ENCODE results near the gene PEX6. TPM values are rescaled to one million over a fixed set of nuclear protein-coding genes. Genes with fewer than 3 reads are reported as not detected.

PEX6 gene
- total RNA-seq, 1 donor from 2014 or later: 33.3 TPM

DNA sequence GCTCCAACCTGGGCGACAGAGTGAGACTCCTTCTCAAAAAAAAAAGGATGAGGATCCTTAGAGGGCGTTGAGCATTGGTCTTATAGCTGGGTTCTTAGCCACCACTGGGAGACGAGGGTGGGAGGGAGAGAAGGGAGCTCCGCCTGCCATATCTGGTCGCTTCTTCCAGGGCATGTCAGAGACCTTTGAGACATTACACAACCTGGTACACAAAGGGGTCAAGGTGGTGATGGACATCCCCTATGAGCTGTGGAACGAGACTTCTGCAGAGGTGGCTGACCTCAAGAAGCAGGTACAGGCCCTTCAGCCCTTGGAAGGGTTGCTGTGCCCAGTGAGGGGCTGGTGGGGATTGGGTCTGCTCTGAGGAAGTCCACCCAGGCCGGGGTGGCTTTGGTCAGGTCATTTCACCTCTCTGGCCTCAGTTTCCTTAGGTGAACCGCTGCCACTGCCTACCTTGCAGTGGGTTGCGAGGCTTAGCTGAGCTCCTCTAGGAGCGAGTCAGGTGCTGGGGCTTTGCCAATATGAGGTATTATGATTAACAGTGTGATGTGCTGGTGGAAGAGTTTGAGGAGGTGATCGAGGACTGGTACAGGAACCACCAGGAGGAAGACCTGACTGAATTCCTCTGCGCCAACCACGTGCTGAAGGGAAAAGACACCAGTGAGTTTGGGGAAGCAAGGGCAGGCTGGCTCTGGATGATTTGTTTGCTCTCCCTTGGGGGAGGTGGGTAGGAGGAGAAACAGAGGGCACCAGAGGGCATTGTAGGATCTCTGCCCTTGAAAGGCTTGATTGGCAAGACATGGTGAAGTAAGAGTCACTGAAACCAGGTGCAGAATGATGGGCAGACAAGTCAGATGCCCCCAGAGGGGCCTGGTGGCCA, 41.2 kb downstream of the PEX6 start:
- Histone ChIP-seq H3K36me3 (peaks cover 68% of the 10 kb centered on the region), H3K27me3 (ENCODE audit: low read depth) (no peaks in the 10 kb centered on the region), H3K4me1 (peaks cover 14% of the 10 kb centered on the region), H3K4me3 (no peak overlapping the region), H3K27ac (no peak overlapping the region), H3K9me3 (no peaks in the 10 kb centered on the region)
- DNase-seq (no peak), ATAC-seq (no peak)
- TF ChIP-seq, protein P1, sequence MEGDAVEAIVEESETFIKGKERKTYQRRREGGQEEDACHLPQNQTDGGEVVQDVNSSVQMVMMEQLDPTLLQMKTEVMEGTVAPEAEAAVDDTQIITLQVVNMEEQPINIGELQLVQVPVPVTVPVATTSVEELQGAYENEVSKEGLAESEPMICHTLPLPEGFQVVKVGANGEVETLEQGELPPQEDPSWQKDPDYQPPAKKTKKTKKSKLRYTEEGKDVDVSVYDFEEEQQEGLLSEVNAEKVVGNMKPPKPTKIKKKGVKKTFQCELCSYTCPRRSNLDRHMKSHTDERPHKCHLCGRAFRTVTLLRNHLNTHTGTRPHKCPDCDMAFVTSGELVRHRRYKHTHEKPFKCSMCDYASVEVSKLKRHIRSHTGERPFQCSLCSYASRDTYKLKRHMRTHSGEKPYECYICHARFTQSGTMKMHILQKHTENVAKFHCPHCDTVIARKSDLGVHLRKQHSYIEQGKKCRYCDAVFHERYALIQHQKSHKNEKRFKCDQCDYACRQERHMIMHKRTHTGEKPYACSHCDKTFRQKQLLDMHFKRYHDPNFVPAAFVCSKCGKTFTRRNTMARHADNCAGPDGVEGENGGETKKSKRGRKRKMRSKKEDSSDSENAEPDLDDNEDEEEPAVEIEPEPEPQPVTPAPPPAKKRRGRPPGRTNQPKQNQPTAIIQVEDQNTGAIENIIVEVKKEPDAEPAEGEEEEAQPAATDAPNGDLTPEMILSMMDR (IDR thresholded peaks at IDR 0.05): no peak
- intact Hi-C loops (cut with DNase I): no loop called here

DNA sequence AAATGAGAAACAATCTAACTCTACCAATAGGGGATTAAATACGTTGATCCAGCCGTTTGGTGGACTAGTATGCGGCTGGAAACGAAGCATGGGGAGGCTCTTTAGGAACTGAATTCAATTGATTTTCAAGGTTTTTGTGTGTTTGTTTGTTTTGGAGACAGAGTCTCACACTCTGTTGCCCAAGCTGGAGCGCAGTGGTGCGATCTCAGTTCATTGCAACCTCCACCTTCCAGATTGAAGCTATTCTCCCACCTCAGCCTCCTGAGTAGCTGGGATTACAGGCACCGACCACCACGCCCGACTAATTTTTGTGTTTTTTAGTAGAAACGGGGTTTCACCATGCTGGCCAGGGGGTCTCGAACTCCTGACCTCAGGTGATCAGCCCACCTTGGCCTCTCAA, 42.6 kb downstream of the PEX6 start:
- Histone ChIP-seq H3K4me1 (peaks cover 28% of the 10 kb centered on the region), H3K27ac (no peak overlapping the region), H3K36me3 (peaks cover 79% of the 10 kb centered on the region), H3K27me3 (ENCODE audit: low read depth) (no peaks in the 10 kb centered on the region), H3K9me3 (no peaks in the 10 kb centered on the region), H3K4me3 (no peak overlapping the region)
- DNase-seq (no peak), ATAC-seq (no peak)
- intact Hi-C loops (cut with DNase I): no loop called here
- TF ChIP-seq, protein P1 (IDR thresholded peaks at IDR 0.05): no peak

DNA sequence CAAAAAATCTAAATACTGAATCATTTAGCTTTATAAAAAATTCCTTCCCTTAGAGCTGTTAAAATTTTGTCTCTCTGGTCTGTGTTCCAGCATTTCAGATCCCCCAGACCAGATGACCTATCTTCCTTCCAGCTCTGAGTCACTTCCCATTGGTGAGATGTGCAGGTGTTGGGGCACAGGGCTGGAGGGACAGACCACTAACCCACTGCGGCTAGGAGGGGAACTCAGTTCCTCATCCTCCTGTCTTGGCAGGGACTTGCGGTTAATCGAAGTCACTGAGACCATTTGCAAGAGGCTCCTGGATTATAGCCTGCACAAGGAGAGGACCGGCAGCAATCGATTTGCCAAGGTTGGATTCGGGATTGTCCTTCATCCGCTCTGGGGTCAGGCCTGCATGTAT, 43.7 kb downstream of the PEX6 start:
- H3K4me1 ChIP-seq: peaks cover 39% of the 10 kb centered on the region
- TF ChIP-seq, protein P1 (IDR thresholded peaks at IDR 0.05): no peak
- peaks cover 74% of the 10 kb centered on the region for H3K36me3 ChIP-seq
- no peak overlapping the region for H3K27ac ChIP-seq
- H3K9me3 ChIP-seq: no peaks in the 10 kb centered on the region
- no peak overlapping the region for H3K4me3 ChIP-seq
- ATAC-seq (no peak), DNase-seq (no peak)
- H3K27me3 ChIP-seq (ENCODE audit: low read depth): no peaks in the 10 kb centered on the region
- intact Hi-C loops (cut with DNase I): no loop called here

- TF ChIP-seq, protein P1 (IDR thresholded peaks at IDR 0.05): no peak
- Histone ChIP-seq H3K27ac (no peak overlapping the region), H3K4me3 (no peak overlapping the region), H3K36me3 (peaks cover 54% of the 10 kb centered on the region), H3K9me3 (no peaks in the 10 kb centered on the region), H3K4me1 (peaks cover 43% of the 10 kb centered on the region), H3K27me3 (ENCODE audit: low read depth) (no peaks in the 10 kb centered on the region)
- intact Hi-C loops (cut with DNase I): no loop called here
- no peak for DNase-seq
- no peak for ATAC-seq
Observed at GRCh38 chr6:42933205-42933604, 45.8 kb downstream of the PEX6 start.

DNA sequence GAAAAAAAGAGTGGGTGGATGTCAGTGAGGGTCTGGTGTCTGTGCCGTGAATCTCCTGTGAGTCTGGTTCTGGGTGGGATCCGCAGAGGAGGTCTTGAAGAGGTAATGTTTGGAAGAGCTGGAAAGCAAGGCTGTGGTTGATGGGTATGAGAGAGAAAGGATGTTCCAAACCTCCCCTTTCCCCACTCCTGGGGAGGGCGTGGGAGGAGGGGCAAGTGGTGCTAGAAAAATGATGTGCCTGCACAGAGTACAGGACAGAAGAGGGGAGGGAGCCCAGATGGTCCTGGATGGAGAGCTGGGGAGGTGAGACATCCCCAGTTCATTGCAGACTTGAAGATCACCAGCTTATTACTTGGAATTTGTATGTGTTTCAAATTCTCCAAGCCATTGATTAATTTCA, 46.6 kb downstream of the PEX6 start:
- Histone ChIP-seq H3K9me3 (no peaks in the 10 kb centered on the region), H3K27me3 (ENCODE audit: low read depth) (no peaks in the 10 kb centered on the region), H3K4me3 (no peak overlapping the region), H3K4me1 (peaks cover 43% of the 10 kb centered on the region), H3K36me3 (peaks cover 47% of the 10 kb centered on the region), H3K27ac (peak overlapping the region; percentile 46)
- DNase-seq (no peak), ATAC-seq (no peak)
- TF ChIP-seq, protein P1 (IDR thresholded peaks at IDR 0.05): no peak
- intact Hi-C loops (cut with DNase I): no loop called here

Measured in lower lobe of right lung (tissue), 2 donors.